Measurements from ENCODE around the gene TMEM95.

GRCh38 chr17:7393613-7394451, 38.9 kb downstream of the TMEM95 start:
- TF ChIP-seq POLR2A (IDR thresholded peaks at IDR 0.05; ENCODE audit: borderline replicate concordance, extremely low read depth, insufficient read depth, insufficient read length) (no peak), CTCF (IDR thresholded peaks at IDR 0.05 in 2 of 3, conservative IDR thresholded peaks at IDR 0.05 in 1 of 3; ENCODE audit: borderline replicate concordance in 1 of 3, insufficient read depth in 1 of 3, low read depth in 2 of 3, low read length in 2 of 3) (peak in 2 of 3 experiments; percentile 23 to 24; a peak in 2 of 6 replicates), POLR2AphosphoS5 (IDR thresholded peaks at IDR 0.05; ENCODE audit: low read depth, low read length) (no peak), SP1 (IDR thresholded peaks at IDR 0.05; ENCODE audit: low read depth) (no peak), JUND (IDR thresholded peaks at IDR 0.05) (no peak), EGR1 (IDR thresholded peaks at IDR 0.05; ENCODE audit: low read depth) (no peak), TCF7L2 (IDR thresholded peaks at IDR 0.05; ENCODE audit: borderline replicate concordance, extremely low read depth, insufficient read depth, insufficient read length) (no peak), ZFX (IDR thresholded peaks at IDR 0.05) (no peak), MAX (IDR thresholded peaks at IDR 0.05) (peak; percentile 36; the same call in 1 of the 2 replicates), RAD21 (IDR thresholded peaks at IDR 0.05; ENCODE audit: low read depth) (no peak; the same call in 1 of the 2 replicates), EZH2 (IDR thresholded peaks at IDR 0.05) (no peak)
